Esophagus squamous epithelium (tissue), 4 donors: ENCODE data around the gene MEF2B.
"Not testable (repeated sequence)": the region's sequence is repeated elsewhere in the genome, so short reads cannot be mapped to it uniquely, and the experiment has no call there.

Experiments
- CTCF ChIP-seq, 6 experiments: fragments of 450-650 bp in 4 of 6; fragments of 200-600 bp in 2 of 6; sonication (generic) in 2 of 6; IDR thresholded peaks; one replicate each; pipeline ENCODE4 v1.5.1; 2016 to 2019; ENCODE audit warnings: antibody characterized with exemption in 6 of 6, mild to moderate bottlenecking in 4 of 6, moderate library complexity in 4 of 6
- POLR2A ChIP-seq, 4 donors: fragments of 450-650 bp; IDR thresholded peaks; one replicate each; pipeline ENCODE4 v1.6.1; 2017; ENCODE audit warnings: antibody characterized with exemption in 4 of 4, mild to moderate bottlenecking in 4 of 4, moderate library complexity in 3 of 4

- TF ChIP-seq CTCF, POLR2A (IDR thresholded peaks at IDR 0.05): not testable (repeated sequence)
These were observed 34.4 kb downstream of the MEF2B start for GRCh38 chr19:19135713-19136112.
